GM10266 (cell line): ENCODE measurements around the gene SLC4A1.

ENCODE experiments used
- DNase-seq: peaks from one replicate; pipeline ENCODE4 v3.0.0; 2012; ENCODE audit errors: extremely low spot score
- CTCF ChIP-seq: IDR thresholded peaks from 2 replicates; pipeline ENCODE4 v1.5.1; 2012; ENCODE audit warnings: mild to moderate bottlenecking, low read depth; ENCODE audit not compliant: control insufficient read depth, insufficient read depth; ENCODE audit errors: missing control alignments

Gene SLC4A1

GRCh38 chr17:44263345-44263902 lies 4.5 kb downstream of the SLC4A1 start:
- DNase-seq, result no peak
- no peak for TF ChIP-seq CTCF

GRCh38 chr17:44262654-44263225 lies 5.2 kb downstream of the SLC4A1 start:
- DNase-seq, result no peak

GRCh38 chr17:44260296-44260695 lies 7.6 kb downstream of the SLC4A1 start:
- TF ChIP-seq CTCF, result no peak
- DNase-seq, result no peak

More at GRCh38 chr17:44262654-44263225, 5.2 kb downstream of the SLC4A1 start:
- no peak for TF ChIP-seq CTCF

- no peak for DNase-seq
- no peak for TF ChIP-seq CTCF
Measured at GRCh38 chr17:44258811-44259351, 9.1 kb downstream of the SLC4A1 start.

- no peak for TF ChIP-seq CTCF
- no peak for DNase-seq
Measured at GRCh38 chr17:44257815-44258760, 9.8 kb downstream of the SLC4A1 start.

- DNase-seq, result no peak
- TF ChIP-seq CTCF, result no peak
Measured at GRCh38 chr17:44256671-44257070, 11.3 kb downstream of the SLC4A1 start.
